HG03457 (cell line): ENCODE results near the gene SLC6A6.

Source experiments
- ATAC-seq: cut with Tn5 transposase; IDR thresholded peaks from one replicate; pipeline ENCODE4 v1.9.1; 2021; ENCODE audit warnings: moderate number of reproducible peaks; ENCODE audit not compliant: unreplicated experiment

Gene SLC6A6

DNA sequence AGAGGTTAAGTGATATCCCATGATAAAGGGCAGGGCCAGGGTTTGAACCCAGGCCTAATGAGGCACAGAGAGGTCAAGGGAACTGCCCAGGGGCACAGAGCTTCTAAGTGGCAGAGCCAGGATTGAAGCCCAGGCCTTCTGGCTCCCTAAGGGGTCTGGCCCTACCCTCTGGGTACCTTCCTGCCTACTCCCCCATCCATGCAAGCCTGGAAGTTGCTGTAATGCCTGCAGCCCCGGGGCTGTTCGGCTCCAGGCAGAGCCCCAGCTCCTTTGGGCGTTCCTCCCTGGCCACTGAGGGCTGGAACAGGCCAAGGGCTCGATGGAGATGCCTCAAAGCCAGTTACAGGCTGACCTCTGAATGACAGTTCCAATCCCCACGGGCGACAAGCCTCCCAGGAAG, 133.2 kb downstream of the SLC6A6 start:
- no peak for ATAC-seq

DNA sequence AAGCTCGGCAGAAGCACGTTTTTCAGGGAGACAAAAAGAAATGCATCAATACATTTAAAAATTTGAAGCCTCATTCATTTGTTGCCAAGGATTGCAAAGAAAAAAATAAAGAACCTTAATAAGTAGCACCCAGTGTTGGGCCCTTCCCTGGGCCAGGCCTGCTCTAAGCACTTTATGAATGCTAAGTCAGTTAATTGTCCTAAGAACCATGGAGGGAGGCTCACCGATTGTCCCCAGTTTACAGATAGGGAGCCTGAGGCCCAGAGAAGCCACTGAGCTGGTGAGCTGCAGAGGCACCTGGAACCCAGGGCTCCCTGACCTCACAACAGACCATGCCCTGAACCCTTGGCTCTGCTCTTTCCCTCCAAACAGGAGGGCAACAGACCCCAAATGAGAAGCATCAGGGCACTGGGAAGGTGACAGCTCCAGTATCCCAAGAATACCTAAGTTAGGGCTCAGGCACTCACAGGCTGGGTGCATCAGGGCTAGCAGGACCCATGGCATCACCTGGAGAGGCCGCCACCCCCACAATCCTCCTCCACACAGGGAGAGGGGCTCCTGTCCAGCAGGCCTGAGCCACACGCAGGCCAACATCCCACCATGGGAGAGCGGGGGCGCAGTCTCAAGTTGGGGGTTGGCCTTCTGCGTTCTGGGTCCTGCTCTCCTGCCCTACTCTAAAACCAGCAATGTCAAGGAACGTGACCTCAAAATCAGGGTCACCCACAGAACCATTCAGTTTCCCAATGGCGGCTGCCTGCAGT, 133.8 kb downstream of the SLC6A6 start:
- no peak for ATAC-seq

DNA sequence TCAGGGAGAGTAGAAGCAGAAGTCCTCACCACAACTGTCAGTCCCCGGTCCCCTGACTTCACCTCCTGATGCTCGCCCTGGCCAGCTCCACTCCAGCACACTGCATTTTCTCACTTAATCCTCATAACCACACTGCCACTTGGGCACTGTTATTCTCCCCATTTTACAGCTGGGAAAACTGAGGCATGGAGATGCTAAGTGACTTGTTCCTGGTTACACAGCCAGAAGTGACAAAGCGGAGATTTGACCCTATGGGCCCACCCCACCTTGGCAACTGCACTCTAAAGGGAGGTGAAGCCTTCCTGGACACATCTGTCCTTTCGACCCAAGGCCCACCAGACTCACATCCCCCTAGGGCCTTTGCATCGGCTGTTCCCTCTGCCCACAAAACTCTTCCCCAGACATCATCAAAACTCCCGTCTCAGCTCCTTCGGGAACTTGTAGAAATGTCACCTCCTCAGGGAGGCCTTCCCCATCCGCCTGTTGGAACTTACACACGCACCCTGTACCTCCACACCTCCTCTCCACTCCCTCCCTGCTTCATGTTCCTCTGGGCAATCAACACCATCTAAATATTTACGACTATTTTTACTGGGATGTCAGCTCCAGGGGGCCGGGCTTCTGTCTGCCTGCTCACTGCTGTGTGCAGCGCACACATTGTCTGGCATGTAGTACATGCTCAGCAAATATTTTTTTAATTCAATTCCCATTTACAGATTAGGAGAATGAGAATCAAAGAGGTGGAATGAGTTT, 134.6 kb downstream of the SLC6A6 start:
- ATAC-seq = no peak

DNA sequence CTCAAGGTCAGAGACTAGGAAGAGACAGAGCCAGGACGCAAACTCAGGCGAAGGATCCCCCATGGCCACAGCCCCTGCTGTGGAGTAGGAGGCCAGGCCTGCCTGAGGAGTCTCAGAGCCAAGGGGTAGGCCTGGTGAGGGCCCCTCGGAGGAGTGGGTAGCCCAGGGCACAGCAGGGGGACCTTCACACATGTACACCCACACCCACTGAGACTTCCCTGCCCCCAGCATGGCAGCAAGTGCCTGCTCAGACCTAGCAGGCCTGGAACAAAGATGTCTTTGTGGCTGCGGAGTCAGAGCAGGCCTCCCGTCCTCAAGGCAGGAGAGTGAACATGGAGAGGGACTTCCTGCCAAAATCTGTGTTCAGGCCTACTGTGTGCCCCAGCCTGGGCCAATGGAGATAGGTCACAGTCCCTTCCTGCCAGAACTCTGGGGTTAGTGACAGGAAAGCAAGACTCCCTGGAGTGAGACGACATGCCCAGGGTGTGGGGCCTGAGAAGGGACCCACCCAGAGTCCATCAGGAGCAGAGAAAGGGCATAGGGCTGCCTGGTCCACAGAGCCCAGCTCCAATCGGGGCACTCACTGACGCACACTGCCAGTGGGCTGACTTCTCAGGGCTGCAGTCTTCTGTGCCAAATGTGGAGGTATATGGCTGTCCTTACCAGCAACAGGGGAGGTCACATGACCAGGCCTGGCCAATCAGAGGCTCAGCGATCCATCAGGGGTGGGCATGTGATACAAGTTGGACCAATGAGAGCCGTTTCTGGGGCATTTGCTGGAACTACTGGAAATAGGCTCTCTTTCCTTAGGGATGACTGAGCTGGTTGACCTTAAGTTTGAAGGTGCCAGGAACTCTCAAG, 135.4 kb downstream of the SLC6A6 start:
- no peak for ATAC-seq

DNA sequence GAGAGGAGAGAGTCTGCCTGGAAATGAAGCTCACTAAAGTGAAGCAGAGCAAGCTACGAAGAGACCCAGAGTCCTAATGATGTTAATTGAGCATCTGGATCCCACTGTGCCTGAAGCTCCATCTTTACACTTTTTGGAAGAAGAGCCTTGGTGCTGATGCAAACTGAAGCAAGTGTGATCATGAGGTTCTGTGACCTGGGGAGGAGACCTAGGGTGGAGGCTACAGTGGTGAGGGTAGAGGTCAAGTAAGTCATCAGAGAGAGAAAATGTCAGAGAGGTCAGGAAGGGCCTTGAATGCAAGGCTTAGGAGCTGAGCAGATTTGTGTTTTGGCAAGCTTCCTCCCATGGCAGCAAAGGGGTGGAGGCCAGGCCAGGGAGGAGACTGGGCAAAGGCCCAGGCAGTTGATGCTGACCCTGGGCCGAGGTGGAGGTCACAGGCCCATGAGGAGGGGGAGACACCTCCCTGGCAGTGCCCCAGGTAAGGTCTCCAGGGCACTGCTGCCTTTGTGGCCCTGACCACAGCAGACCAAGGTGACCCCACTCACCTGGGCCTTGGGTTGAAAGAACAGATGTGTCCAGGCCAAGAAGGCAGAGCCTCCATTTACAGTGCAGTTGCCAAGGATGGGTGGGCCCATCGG, 136.2 kb downstream of the SLC6A6 start:
- no peak for ATAC-seq
